ENCODE results near the gene SCART1. TPM values are rescaled to one million over a fixed set of nuclear protein-coding genes. Genes with fewer than 3 reads are reported as not detected.
A peak's percentile ranks its signal among the peaks of the same experiment; 100 is the strongest.
"Not testable (repeated sequence)": the region's sequence is repeated elsewhere in the genome, so short reads cannot be mapped to it uniquely, and the experiment has no call there.

SCART1 gene
- total RNA-seq, 4 donors from 2014 or later, result 4.8 to 8.1 (median 6.1) TPM

GRCh38 chr10:133465950-133466474 is 12.3 kb downstream of the SCART1 start:
- no peaks in the 10 kb centered on the region for H3K4me1 ChIP-seq
- DNase-seq (ENCODE audit: low spot score in 2 of 2), result peak in 1 of 2 donors; percentile 0
- H3K4me3 ChIP-seq, result no peak overlapping the region
- no peaks in the 10 kb centered on the region for H3K27me3 ChIP-seq
- H3K9me3 ChIP-seq, result peaks cover 0 to 16% (median 1%) of the 10 kb centered on the region in 4 donors
- 89 to 92% methylated on average over 7 of the region's 7 CpGs for WGBS, 2 donors
- peaks cover 0 to 89% (median 0%) of the 10 kb centered on the region in 3 donors for H3K36me3 ChIP-seq
- TF ChIP-seq POLR2A (IDR thresholded peaks at IDR 0.05) (no peak), EP300 (IDR thresholded peaks at IDR 0.05) (no peak), CTCF (IDR thresholded peaks at IDR 0.05) (no peak)
- H3K27ac ChIP-seq, result no peak overlapping the region

- TF ChIP-seq CTCF (IDR thresholded peaks at IDR 0.05) (no peak), EP300 (IDR thresholded peaks at IDR 0.05) (no peak), POLR2A (IDR thresholded peaks at IDR 0.05) (no peak)
- H3K4me1 ChIP-seq, result no peaks in the 10 kb centered on the region
Measured at GRCh38 chr10:133466683-133467275, 13.0 kb downstream of the SCART1 start.

GRCh38 chr10:133467286-133467911 is 13.7 kb downstream of the SCART1 start:
- DNase-seq (ENCODE audit: low spot score in 2 of 2), result peak in 1 of 2 donors; percentile 1

More at GRCh38 chr10:133466683-133467275, 13.0 kb downstream of the SCART1 start:
- H3K4me3 ChIP-seq, result no peak overlapping the region
- H3K27ac ChIP-seq, result no peak overlapping the region
- DNase-seq (ENCODE audit: low spot score in 2 of 2), result no peak
- WGBS, 2 donors, result 87 to 91% methylated on average over 7 of the region's 7 CpGs
- H3K9me3 ChIP-seq, result peaks cover 0 to 16% (median 1%) of the 10 kb centered on the region in 4 donors
- H3K36me3 ChIP-seq, result peaks cover 0 to 91% (median 0%) of the 10 kb centered on the region in 3 donors
- H3K27me3 ChIP-seq, result no peaks in the 10 kb centered on the region

GRCh38 chr10:133469205-133469604 is 15.5 kb downstream of the SCART1 start:
- Histone ChIP-seq H3K9me3 (peaks cover 0 to 16% (median 1%) of the 10 kb centered on the region in 4 donors), H3K36me3 (peaks cover 0 to 70% (median 0%) of the 10 kb centered on the region in 3 donors)
- not testable (repeated sequence) for DNase-seq (ENCODE audit: low spot score in 2 of 2); H3K27me3 ChIP-seq; H3K27ac ChIP-seq; H3K4me3 ChIP-seq; H3K4me1 ChIP-seq
- WGBS, 2 donors, result 76 to 81% methylated on average over 3 of the region's 3 CpGs

More at GRCh38 chr10:133467286-133467911, 13.7 kb downstream of the SCART1 start:
- no peaks in the 10 kb centered on the region for H3K4me1 ChIP-seq
- peaks cover 0 to 16% (median 1%) of the 10 kb centered on the region in 4 donors for H3K9me3 ChIP-seq
- no peak for TF ChIP-seq CTCF (IDR thresholded peaks at IDR 0.05)
- WGBS, 2 donors, result 88 to 91% methylated on average over 15 to 17 of the region's 17 CpGs
- H3K4me3 ChIP-seq, result no peak overlapping the region
- H3K27ac ChIP-seq, result no peak overlapping the region
- no peaks in the 10 kb centered on the region for H3K27me3 ChIP-seq
- H3K36me3 ChIP-seq, result peaks cover 0 to 87% (median 0%) of the 10 kb centered on the region in 3 donors

- no peak for DNase-seq (ENCODE audit: low spot score in 2 of 2)
- TF ChIP-seq EP300 (IDR thresholded peaks at IDR 0.05), result no peak
- no peak for TF ChIP-seq CTCF (IDR thresholded peaks at IDR 0.05)
- TF ChIP-seq POLR2A (IDR thresholded peaks at IDR 0.05), result no peak
- H3K27ac ChIP-seq, result no peak overlapping the region
- H3K4me1 ChIP-seq, result no peaks in the 10 kb centered on the region
- WGBS, 2 donors, result 65 to 76% methylated on average over 7 of the region's 7 CpGs
- H3K9me3 ChIP-seq, result peaks cover 0 to 24% (median 1%) of the 10 kb centered on the region in 4 donors
- H3K27me3 ChIP-seq, result no peaks in the 10 kb centered on the region
- no peak overlapping the region for H3K4me3 ChIP-seq
- H3K36me3 ChIP-seq, result peaks cover 0 to 61% (median 0%) of the 10 kb centered on the region in 3 donors
Measured at GRCh38 chr10:133471300-133472109, 17.8 kb downstream of the SCART1 start.
